IPS DF 6.9 (cell line): Measurements from ENCODE around the gene SNX17.
"Not testable (repeated sequence)": the region's sequence is repeated elsewhere in the genome, so short reads cannot be mapped to it uniquely, and the experiment has no call there.

ENCODE experiments used
- DNase-seq: peaks from one replicate; pipeline ENCODE4 v3.0.0-alpha.2; 2013; ENCODE audit warnings: low read depth, low spot score
- H3K27ac ChIP-seq: one replicate; pipeline ENCODE4 v1.5.1; 2013; ENCODE audit warnings: low read length, control low read depth
- H3K27me3 ChIP-seq: 2 replicates; pipeline ENCODE4 v1.6.1; 2013; ENCODE audit warnings: mild to moderate bottlenecking, low read length; ENCODE audit not compliant: control insufficient read depth, insufficient read depth
- H3K36me3 ChIP-seq: 2 replicates; pipeline ENCODE4 v1.6.1; 2013; ENCODE audit warnings: low read length; ENCODE audit not compliant: control insufficient read depth, insufficient read depth
- H3K4me1 ChIP-seq: 2 replicates; pipeline ENCODE4 v1.6.1; 2013; ENCODE audit warnings: low read length; ENCODE audit not compliant: control insufficient read depth, insufficient read depth
- H3K4me3 ChIP-seq: 2 replicates; pipeline ENCODE4 v1.5.1; 2013; ENCODE audit warnings: mild to moderate bottlenecking, low read length
- H3K9me3 ChIP-seq: 2 replicates; pipeline ENCODE4 v1.6.1; 2013; ENCODE audit warnings: low read length, inconsistent platforms; ENCODE audit not compliant: control insufficient read depth, insufficient read depth
- WGBS: extraction: QIAGEN DNeasy Blood & Tissue Kit; methylation state at CpG from one replicate; pipeline ENCODE4 v1.1.7; 2013; ENCODE audit warnings: mixed read lengths, missing lambda C conversion rate; ENCODE audit not compliant: insufficient read length, insufficient coverage; 5-methylcytosine and 5-hydroxymethylcytosine counted together

The SNX17 gene

DNA sequence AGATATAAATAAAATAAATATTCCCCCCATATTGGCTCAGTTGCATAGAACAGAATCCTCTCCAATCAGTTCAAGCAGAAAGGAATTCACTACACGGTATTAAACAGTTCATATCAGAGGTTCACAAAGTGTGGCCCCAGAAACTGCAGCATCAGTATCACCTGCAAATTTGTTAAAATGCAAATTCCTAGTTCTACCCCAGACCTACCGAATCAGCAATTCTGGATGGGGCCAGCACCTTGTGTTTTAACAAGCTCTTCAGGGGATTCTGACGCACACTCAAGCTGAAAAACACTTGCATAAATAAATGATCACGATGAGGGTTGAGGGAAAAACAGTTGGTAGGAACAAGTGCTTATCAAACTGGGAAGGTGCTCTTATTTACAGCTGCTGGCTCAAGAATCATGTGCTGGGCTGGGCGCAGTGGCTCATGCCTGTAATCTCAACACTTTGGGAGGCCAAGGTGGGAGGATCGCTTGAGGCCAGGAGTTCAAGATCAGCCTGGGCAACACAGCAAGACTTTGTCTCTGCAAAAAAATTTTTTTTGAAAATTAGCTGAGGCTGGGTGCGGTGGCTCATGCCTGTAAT lies 20.2 kb upstream of the SNX17 start:
- Histone ChIP-seq H3K36me3 (no peaks in the 10 kb centered on the region), H3K27me3 (no peaks in the 10 kb centered on the region), H3K4me3 (no peak overlapping the region), H3K9me3 (no peaks in the 10 kb centered on the region), H3K4me1 (no peaks in the 10 kb centered on the region), H3K27ac (no peak overlapping the region)
- WGBS = no CpG with 5 or more reads among the region's 7 CpGs
- DNase-seq = no peak

DNA sequence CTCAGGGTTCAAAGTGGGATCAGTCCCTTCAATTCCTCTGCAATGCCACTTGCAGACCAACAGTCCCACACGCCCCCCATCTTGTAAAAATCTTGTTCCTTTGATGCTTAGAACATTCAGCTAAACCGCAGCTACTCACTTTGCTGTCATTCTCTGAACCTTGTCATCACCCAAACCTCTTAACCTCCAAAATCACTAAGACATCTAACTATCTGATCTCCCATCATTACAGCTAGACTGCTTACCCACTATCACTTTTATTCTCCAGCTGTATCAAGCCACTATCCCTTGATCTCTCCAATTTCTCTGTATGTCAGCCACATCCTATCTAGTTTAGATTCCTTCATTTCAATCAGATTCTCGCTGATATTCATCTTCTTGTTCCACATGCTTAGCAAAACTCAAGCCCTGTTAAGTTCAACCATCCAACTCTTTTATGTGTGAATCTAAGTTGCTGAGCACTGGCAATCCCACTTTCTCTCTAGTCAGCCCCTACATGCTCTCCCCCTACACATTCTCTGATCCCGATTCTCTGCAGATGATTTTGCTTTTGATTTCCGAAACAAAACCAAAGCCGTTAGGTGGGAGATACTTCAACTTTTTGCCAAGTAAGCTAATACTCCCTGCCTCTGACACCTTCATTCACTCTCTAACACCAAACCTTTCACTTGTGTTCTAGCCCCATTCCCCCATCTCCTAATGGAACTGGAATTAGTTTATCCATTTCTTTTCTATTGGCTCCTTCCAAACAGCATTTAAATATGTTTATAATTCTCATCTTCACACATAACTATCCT lies 18.4 kb upstream of the SNX17 start:
- Histone ChIP-seq H3K36me3 (no peaks in the 10 kb centered on the region), H3K9me3 (no peaks in the 10 kb centered on the region), H3K4me3 (no peak overlapping the region), H3K27me3 (no peaks in the 10 kb centered on the region), H3K4me1 (no peaks in the 10 kb centered on the region), H3K27ac (no peak overlapping the region)
- no CpG with 5 or more reads among the region's 6 CpGs for WGBS
- DNase-seq = no peak

- not testable (repeated sequence) for H3K9me3 ChIP-seq, DNase-seq, H3K27ac ChIP-seq, H3K4me3 ChIP-seq, H3K36me3 ChIP-seq, H3K4me1 ChIP-seq, H3K27me3 ChIP-seq
- WGBS = no CpG with 5 or more reads among the region's 5 CpGs
Observed at GRCh38 chr2:27353386-27353761, 17.0 kb upstream of the SNX17 start.

GRCh38 chr2:27353762-27354596 lies 16.4 kb upstream of the SNX17 start:
- Histone ChIP-seq H3K36me3 (no peaks in the 10 kb centered on the region), H3K4me1 (no peaks in the 10 kb centered on the region), H3K27me3 (no peaks in the 10 kb centered on the region), H3K9me3 (no peaks in the 10 kb centered on the region), H3K27ac (no peak overlapping the region), H3K4me3 (no peak overlapping the region)
- no peak for DNase-seq
- WGBS = no CpG with 5 or more reads among the region's 7 CpGs

- H3K36me3 ChIP-seq = no peaks in the 10 kb centered on the region
- H3K27ac ChIP-seq = no peak overlapping the region
- DNase-seq = no peak
- H3K9me3 ChIP-seq = no peaks in the 10 kb centered on the region
- H3K4me3 ChIP-seq = no peak overlapping the region
- no peaks in the 10 kb centered on the region for H3K4me1 ChIP-seq
- no peaks in the 10 kb centered on the region for H3K27me3 ChIP-seq
- no CpG with 5 or more reads among the region's 7 CpGs for WGBS
Observed at GRCh38 chr2:27354597-27354927, 15.9 kb upstream of the SNX17 start.

DNA sequence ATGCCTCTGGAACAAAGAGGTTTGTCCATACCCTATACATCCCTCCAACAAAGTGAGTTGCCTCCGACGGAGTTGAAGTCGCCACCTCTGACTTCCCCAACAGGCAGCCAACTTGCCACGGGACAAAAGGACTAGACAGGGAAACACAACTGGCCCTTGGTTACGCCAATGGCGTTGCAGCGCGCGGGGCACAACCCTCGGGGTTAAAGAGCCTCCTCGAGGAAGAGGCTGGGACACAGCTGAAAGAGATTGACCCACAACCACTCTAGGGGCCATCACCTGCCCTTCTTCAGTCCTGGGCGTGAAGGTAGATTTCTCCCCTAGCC lies 14.4 kb upstream of the SNX17 start:
- no peak overlapping the region for H3K27ac ChIP-seq
- H3K4me1 ChIP-seq = no peaks in the 10 kb centered on the region
- H3K27me3 ChIP-seq = no peaks in the 10 kb centered on the region
- H3K4me3 ChIP-seq = peak overlapping the region; percentile 63
- no peak for DNase-seq
- H3K36me3 ChIP-seq = no peaks in the 10 kb centered on the region
- no CpG with 5 or more reads among the region's 12 CpGs for WGBS
- H3K9me3 ChIP-seq = no peaks in the 10 kb centered on the region

DNA sequence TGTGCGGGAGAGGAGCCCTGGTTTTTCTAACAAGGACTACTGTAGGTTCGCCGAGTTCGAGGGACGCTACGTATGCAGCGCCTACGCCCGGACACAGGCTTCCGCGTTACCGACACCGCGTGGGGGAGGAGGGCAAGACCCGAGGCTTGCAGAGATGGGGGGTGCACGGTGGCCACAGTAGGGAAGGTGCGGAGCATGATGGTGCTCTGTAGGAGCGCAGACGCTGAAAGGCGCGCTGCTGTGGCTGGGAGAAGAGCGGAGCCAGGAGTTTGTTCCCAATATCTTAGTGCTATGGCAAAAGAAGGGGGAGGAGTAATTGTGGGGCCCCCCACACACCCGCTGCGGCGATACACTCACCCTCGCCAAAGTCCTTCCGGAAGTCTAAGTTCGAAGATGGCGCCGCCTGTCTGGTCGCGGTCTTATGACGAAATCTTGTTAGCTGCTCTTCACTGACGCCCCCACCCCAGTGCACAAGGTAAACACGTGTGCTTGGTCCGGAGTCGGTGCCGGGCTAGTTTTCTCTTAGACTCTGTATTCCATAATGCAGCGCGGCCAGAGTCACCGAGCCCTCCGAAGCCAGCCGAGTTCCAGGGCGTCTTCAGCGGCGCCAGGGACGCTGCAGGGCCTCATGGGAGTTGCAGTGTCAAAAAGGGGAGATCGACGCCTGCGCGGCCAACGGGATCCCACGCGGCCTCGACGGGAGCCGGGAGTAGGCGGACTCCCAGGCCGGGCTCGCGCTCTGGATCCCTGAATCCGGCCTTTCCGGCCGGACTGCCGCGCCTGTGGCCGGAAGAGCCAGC lies 13.8 kb upstream of the SNX17 start, which contains the start of gene GTF3C2:
GTF3C2 (minus strand) TSS at position 383 of the 800 bp plus-strand sequence. CDS start 13,210 bp downstream, outside the sequence.
- Histone ChIP-seq H3K36me3 (no peaks in the 10 kb centered on the region), H3K27me3 (no peaks in the 10 kb centered on the region), H3K4me1 (no peaks in the 10 kb centered on the region), H3K9me3 (no peaks in the 10 kb centered on the region), H3K27ac (no peak within 1 kb of the TSS), H3K4me3 (peak within 1 kb of the TSS; percentile 63)
- DNase-seq = peak; percentile 96
- WGBS = no CpG with 5 or more reads among the region's 67 CpGs

- Histone ChIP-seq H3K27me3 (no peaks in the 10 kb centered on the region), H3K27ac (no peak overlapping the region), H3K4me3 (no peak overlapping the region), H3K9me3 (no peaks in the 10 kb centered on the region), H3K4me1 (no peaks in the 10 kb centered on the region), H3K36me3 (peaks cover 26% of the 10 kb centered on the region)
- no CpG with 5 or more reads among the region's 4 CpGs for WGBS
- DNase-seq = no peak
Observed at GRCh38 chr2:27362678-27363420, 7.6 kb upstream of the SNX17 start.

DNA sequence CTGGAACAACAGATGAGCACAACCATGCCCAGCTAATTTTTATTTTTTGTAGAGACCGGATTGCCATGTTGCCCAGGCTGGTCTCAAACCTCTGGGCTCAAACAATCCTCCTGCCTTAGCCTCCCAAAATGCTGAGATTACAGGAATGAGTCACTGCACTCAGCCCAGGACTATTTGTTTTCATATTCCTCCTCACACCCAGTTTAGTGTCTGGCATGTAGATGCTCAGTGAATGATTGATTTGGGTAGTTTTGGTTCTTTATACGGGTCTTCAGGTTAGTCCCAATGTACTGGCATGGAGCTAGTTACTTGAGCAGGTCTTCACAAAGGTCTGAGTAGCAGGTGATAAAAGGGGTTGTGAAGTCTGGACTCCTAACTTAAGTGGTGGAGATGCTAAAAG lies 6.5 kb upstream of the SNX17 start:
- no peak for DNase-seq
- Histone ChIP-seq H3K27me3 (no peaks in the 10 kb centered on the region), H3K36me3 (peaks cover 29% of the 10 kb centered on the region), H3K4me1 (no peaks in the 10 kb centered on the region), H3K9me3 (no peaks in the 10 kb centered on the region), H3K27ac (no peak overlapping the region), H3K4me3 (no peak overlapping the region)
- no CpG with 5 or more reads among the region's 2 CpGs for WGBS
